PC-3 (cell line): ENCODE measurements around the gene HDGF. TPM values are rescaled to one million over a fixed set of nuclear protein-coding genes. Genes with fewer than 3 reads are reported as not detected.

Experiments
- ATAC-seq: fragments of 200-7000 bp; cut with Tn5 transposase; 2 replicates; pipeline ENCODE4 v1.9.1; 2020; ENCODE audit warnings: mild to moderate bottlenecking, moderate library complexity
- BruUV-seq: library from RNA; stranded (reverse); fragments of 400-500 nt; replicated peaks from 2 replicates; lab custom pipeline; 2021; lab: Mats Ljungman, UMichigan
- CTCF ChIA-PET: fragments of 300-600 bp; sonication (Branson Sonifier 250); formaldehyde crosslinking; loops from one replicate; lab custom pipeline; 2022; ENCODE audit warnings: antibody characterized with exemption; lab: Charles Lee
- POLR2A ChIA-PET: fragments of 300-600 bp; sonication (Branson Sonifier 250); formaldehyde crosslinking; loops from one replicate; lab custom pipeline; 2022; ENCODE audit warnings: antibody characterized with exemption; ENCODE audit not compliant: unreplicated experiment; lab: Charles Lee
- DNase-seq: peaks from one replicate; pipeline ENCODE4 v3.0.0-alpha.2; 2015
- H2AFZ ChIP-seq: fragments of 300-600 bp; sonication (generic); 2 replicates; pipeline ENCODE4 v1.6.0; 2016; ENCODE audit warnings: antibody characterized with exemption, low read length
- H3F3A ChIP-seq: fragments of 300-600 bp; sonication (generic); one replicate; pipeline ENCODE4 v1.6.0; 2017; ENCODE audit warnings: antibody characterized with exemption, low read length, control low read depth, mild to moderate bottlenecking; ENCODE audit not compliant: unreplicated experiment
- H3K27ac ChIP-seq: fragments of 300-600 bp; sonication (generic); 2 replicates; pipeline ENCODE4 v1.5.1; 2016; ENCODE audit warnings: mild to moderate bottlenecking, low read length
- H3K27me3 ChIP-seq: fragments of 300-600 bp; sonication (generic); 2 replicates; pipeline ENCODE4 v1.6.1; 2016; ENCODE audit warnings: low read length, mixed read lengths
- H3K36me3 ChIP-seq: fragments of 300-600 bp; sonication (generic); 2 replicates; pipeline ENCODE4 v1.6.1; 2016; ENCODE audit warnings: low read depth, mixed run types, low read length, mixed read lengths
- H3K4me1 ChIP-seq: fragments of 300-600 bp; sonication (generic); 2 replicates; pipeline ENCODE4 v1.5.1; 2016; ENCODE audit warnings: low read length; ENCODE audit not compliant: insufficient read depth
- H3K4me2 ChIP-seq: fragments of 300-600 bp; sonication (generic); 2 replicates; pipeline ENCODE4 v1.6.0; 2016; ENCODE audit warnings: low read length
- H3K4me3 ChIP-seq: fragments of 300-600 bp; sonication (generic); 2 replicates; pipeline ENCODE4 v1.5.1; 2016; ENCODE audit warnings: mild to moderate bottlenecking, low read length, mixed read lengths
- H3K79me2 ChIP-seq: fragments of 300-600 bp; sonication (generic); 2 replicates; pipeline ENCODE4 v1.6.1; 2017; ENCODE audit warnings: low read length, mixed read lengths
- H3K9ac ChIP-seq: fragments of 300-600 bp; sonication (generic); 2 replicates; pipeline ENCODE4 v1.6.0; 2016; ENCODE audit warnings: mild to moderate bottlenecking, low read length
- H3K9me2 ChIP-seq: fragments of 300-600 bp; sonication (generic); replicated peaks from 2 replicates; pipeline ENCODE4 v1.6.1; 2016; ENCODE audit warnings: mixed run types, low read length, mixed read lengths
- H3K9me3 ChIP-seq: fragments of 300-600 bp; sonication (generic); 2 replicates; pipeline ENCODE4 v1.6.1; 2016; ENCODE audit warnings: low read length, mixed read lengths
- H4K20me1 ChIP-seq: fragments of 300-600 bp; sonication (generic); 2 replicates; pipeline ENCODE4 v1.6.1; 2016; ENCODE audit warnings: low read length, mixed read lengths
- CTCF ChIP-seq: fragments of 300-600 bp; sonication (generic); conservative IDR thresholded peaks from 2 replicates; pipeline ENCODE4 v1.5.1; 2017; ENCODE audit warnings: antibody characterized with exemption, low read depth, mild to moderate bottlenecking, low read length
- EZH2 ChIP-seq: fragments of 300-600 bp; sonication (generic); IDR thresholded peaks from one replicate; pipeline ENCODE4 v1.6.1; 2017; ENCODE audit warnings: antibody characterized with exemption, mild to moderate bottlenecking, low read length; ENCODE audit not compliant: unreplicated experiment
- EZH2phosphoT487 ChIP-seq: fragments of 300-600 bp; sonication (generic); IDR thresholded peaks from 2 replicates; pipeline ENCODE4 v1.6.1; 2018; ENCODE audit warnings: mild to moderate bottlenecking, antibody characterized with exemption, low read length, borderline replicate concordance
- intact Hi-C: fragments of 100-400 bp; cut with micrococcal nuclease; formaldehyde crosslinking; loops from 2 replicates; pipeline ENCODE4 v1.9.0; 2023
- total RNA-seq: library from RNA; depleted of rRNA; stranded (reverse); fragments of >200 nt; gene quantifications from 2 replicates; pipeline ENCODE4 v1.2.3, GENCODE V29; 2014

HDGF gene
- total RNA-seq, 1 experiment from 2014 or later = 586 TPM

- no peak for ATAC-seq
- Histone ChIP-seq H3K9ac (no peak overlapping the region), H3K79me2 (peaks cover 28% of the 10 kb centered on the region), H4K20me1 (no peaks in the 10 kb centered on the region), H3K4me2 (no peak overlapping the region), H3K4me1 (peaks cover 16% of the 10 kb centered on the region), H3K4me3 (no peak overlapping the region), H3K27me3 (no peaks in the 10 kb centered on the region), H3K36me3 (peaks cover 25% of the 10 kb centered on the region), H3K9me3 (no peaks in the 10 kb centered on the region), H3K9me2 (no peaks in the 10 kb centered on the region), H3K27ac (no peak overlapping the region), H2AFZ (no peak overlapping the region), H3F3A (peaks cover 12% of the 10 kb centered on the region)
- POLR2A ChIA-PET = interaction anchor here (0.6 kb wide), 1 partner anchor 641 kb away, joined by 3 read pairs; no protein-coding TSS in a partner anchor
- CTCF ChIA-PET = no interaction called here
- no peak for DNase-seq
- BruUV-seq = no TSS peak
- TF ChIP-seq EZH2 (no peak), EZH2phosphoT487 (no peak), CTCF (no peak)
- intact Hi-C loops = no loop called here
Measured at GRCh38 chr1:156738916-156739315, 12.6 kb downstream of the HDGF start.

- CTCF ChIA-PET = no interaction called here
- POLR2A ChIA-PET = interaction anchor here (0.6 kb wide), 1 partner anchor 641 kb away, joined by 3 read pairs; no protein-coding TSS in a partner anchor
- no TSS peak for BruUV-seq
- Histone ChIP-seq H3K36me3 (peaks cover 22% of the 10 kb centered on the region), H3K27ac (no peak overlapping the region), H3K9ac (no peak overlapping the region), H3K4me3 (no peak overlapping the region), H4K20me1 (no peaks in the 10 kb centered on the region), H3K27me3 (no peaks in the 10 kb centered on the region), H2AFZ (no peak overlapping the region), H3K9me2 (no peaks in the 10 kb centered on the region), H3K4me1 (peaks cover 16% of the 10 kb centered on the region), H3K4me2 (no peak overlapping the region), H3K79me2 (peaks cover 25% of the 10 kb centered on the region), H3K9me3 (no peaks in the 10 kb centered on the region), H3F3A (peaks cover 12% of the 10 kb centered on the region)
- no peak for TF ChIP-seq EZH2
- no peak for TF ChIP-seq CTCF
- TF ChIP-seq EZH2phosphoT487 = no peak
- ATAC-seq (no peak), DNase-seq (no peak)
- intact Hi-C loops = no loop called here
Measured at GRCh38 chr1:156738407-156738806, 13.1 kb downstream of the HDGF start.

GRCh38 chr1:156733989-156734584, 17.4 kb downstream of the HDGF start:
- Histone ChIP-seq H2AFZ (no peak overlapping the region), H3K27ac (no peak overlapping the region), H3K4me1 (0 out of 2 replicates have a peak, but pooled peaks cover 7% of the 10 kb centered on the region), H3K9me2 (no peaks in the 10 kb centered on the region), H3K27me3 (no peaks in the 10 kb centered on the region), H3F3A (peaks cover 5% of the 10 kb centered on the region), H3K9ac (no peak overlapping the region), H3K36me3 (peaks cover 6% of the 10 kb centered on the region; the same call in 1 of the 2 replicates), H3K79me2 (peaks cover 18% of the 10 kb centered on the region), H3K4me3 (no peak overlapping the region), H3K4me2 (no peak overlapping the region), H4K20me1 (no peaks in the 10 kb centered on the region), H3K9me3 (no peaks in the 10 kb centered on the region)
- POLR2A ChIA-PET = no interaction called here
- BruUV-seq = no TSS peak
- no peak for TF ChIP-seq EZH2phosphoT487
- no peak for TF ChIP-seq EZH2
- no peak for TF ChIP-seq CTCF
- DNase-seq (no peak), ATAC-seq (no peak)
- intact Hi-C loops = no loop called here
- CTCF ChIA-PET = no interaction called here
